Mesenteric fat pad (tissue), 1 donor: ENCODE measurements around the gene APOL6. TPM values are rescaled to one million over a fixed set of nuclear protein-coding genes. Genes with fewer than 3 reads are reported as not detected.

Experiments
- DNase-seq: peaks from one replicate; pipeline ENCODE4 v3.0.0-alpha.2; 2020; ENCODE audit warnings: low spot score
- long read RNA-seq: library from polyadenylated mRNA; unstranded; transcript quantifications from one replicate; pipeline ENCODE4 v2.0.0, GENCODE V29; 2020
- total RNA-seq: library from RNA; stranded (reverse); fragmentation: NEBNext Ultra II Directional; extraction: Animal tissue kit (Norgen Biotek cat#: 25700); gene quantifications from one replicate; pipeline ENCODE4 v1.2.1, GENCODE V29; 2021
- donor health status: DM: yes; HTN: yes; CAD: no.

Gene APOL6, protein sequence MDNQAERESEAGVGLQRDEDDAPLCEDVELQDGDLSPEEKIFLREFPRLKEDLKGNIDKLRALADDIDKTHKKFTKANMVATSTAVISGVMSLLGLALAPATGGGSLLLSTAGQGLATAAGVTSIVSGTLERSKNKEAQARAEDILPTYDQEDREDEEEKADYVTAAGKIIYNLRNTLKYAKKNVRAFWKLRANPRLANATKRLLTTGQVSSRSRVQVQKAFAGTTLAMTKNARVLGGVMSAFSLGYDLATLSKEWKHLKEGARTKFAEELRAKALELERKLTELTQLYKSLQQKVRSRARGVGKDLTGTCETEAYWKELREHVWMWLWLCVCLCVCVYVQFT
- 99.8 TPM for total RNA-seq
- long read RNA-seq, full-length matches to known transcripts, result 42 of 101 reads
- long read RNA-seq, partial matches to known transcripts, result 3 of 101 reads
- long read RNA-seq, other reads (novel, unspliced or antisense), result 56 of 101 reads

DNA sequence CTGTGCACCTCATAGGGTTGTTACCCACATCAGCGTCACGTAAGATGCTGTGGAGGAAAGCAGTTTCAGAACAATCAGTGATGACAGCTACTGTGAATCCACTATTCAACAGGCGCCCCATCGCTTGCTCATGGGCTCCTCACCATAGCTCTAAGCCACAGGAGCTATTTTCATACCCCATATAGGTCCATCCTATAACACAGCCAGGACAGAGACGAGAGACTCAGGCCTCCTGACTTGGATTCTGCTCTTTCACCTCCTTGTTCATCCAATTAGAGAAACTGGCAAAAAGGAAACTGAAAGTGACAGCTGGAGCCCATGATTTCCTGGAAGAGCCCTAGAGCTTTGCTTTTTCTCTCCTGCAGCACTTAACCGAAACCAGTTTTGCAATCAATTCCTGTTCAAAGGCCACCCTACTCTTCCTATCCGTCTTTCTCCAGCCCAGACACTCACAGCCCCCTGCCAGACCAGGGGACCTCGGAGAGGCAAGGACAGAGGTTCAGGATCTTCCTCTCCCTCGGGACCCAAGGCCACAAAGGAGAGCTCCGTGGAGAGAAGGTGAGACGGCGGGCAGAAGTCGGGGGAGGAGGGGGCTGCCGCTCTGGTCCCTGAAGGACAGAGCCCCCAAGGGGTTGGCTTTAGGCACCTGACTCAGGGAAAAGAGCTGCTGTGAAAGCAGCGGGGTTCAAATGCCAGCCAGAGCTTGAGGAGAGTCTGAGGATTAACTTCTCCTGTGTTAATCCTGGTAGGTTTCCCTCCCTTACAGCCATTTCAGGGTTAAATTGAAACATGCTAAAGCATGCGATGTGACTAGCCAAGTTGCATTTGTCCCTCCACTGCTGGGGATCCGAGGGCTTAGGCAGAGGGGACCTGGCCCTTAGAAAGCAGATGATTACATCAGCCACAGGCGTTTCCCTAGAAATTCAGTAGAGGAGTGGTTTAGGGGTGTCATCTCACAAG, at the start of gene APOL6:
Gene APOL6, plus strand, starts transcription at position 381 of the 960 bp plus-strand sequence. CDS start 7,980 bp downstream, outside the sequence.
- no peak for DNase-seq

DNA sequence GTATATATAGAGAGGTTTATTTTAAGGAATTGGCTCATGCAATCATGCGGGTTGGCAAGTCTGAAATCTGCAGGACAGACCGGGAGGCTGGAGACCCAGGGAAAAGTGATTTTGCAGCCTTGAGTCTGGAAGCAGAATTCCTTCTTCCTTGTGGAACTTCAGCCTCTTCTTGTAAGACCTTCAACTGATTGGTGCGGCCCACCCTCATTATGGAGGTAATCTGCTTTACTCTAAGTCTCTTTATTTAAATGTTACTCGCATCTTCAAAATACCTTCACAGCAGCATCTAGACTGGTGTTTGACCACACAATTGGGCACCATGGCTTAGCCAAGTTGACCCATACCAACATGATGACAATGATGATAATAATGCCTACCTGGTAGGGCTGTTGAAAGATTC, 48.9 kb upstream of the APOL6 start:
- DNase-seq, result no peak

DNA sequence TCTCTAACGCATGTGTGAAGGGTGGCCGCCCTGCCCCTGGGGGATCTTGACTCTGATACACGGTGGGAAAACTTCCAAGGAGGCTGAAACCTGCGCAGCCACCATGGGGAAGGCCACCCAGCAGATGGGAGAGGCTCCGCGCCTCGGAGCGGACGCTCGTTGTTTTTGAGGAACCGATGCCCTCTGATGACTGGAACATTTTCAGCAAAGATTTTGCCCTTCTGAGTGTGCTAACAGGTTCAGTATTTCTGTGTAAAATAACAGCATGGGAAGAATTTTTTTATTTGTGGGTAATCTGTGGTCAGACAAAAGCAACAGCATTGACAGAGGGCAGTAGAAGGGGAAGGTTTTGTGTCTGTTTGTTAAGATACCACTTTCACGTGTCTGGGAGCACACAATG, 47.8 kb upstream of the APOL6 start:
- DNase-seq, result no peak

DNA sequence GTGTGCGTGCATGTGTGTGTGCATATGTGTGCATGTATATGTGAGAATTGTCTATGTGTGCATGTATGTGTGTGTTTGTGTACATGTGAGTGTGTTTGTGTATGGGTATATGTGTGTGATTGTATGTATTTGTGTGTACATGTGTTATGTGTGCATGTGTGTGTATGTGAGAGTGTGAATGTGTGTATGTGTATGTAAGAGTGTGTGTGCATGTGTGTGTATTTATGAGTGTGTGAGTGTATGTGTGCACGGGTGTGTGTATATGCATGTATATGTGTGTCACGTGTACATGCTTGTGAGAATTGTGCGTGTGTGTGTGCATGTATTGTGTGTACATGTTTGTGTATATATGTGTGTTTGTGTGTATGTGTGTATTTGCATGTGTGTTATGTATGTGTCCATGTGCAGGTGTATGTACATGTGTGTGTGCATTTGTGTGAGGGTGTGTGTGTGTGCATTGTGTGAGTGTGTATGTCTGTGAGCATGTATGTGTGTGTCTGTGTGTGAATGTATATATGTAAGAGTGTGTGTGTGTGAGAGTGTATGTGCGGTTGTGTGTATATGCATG, 47.1 kb upstream of the APOL6 start:
- no peak for DNase-seq

DNA sequence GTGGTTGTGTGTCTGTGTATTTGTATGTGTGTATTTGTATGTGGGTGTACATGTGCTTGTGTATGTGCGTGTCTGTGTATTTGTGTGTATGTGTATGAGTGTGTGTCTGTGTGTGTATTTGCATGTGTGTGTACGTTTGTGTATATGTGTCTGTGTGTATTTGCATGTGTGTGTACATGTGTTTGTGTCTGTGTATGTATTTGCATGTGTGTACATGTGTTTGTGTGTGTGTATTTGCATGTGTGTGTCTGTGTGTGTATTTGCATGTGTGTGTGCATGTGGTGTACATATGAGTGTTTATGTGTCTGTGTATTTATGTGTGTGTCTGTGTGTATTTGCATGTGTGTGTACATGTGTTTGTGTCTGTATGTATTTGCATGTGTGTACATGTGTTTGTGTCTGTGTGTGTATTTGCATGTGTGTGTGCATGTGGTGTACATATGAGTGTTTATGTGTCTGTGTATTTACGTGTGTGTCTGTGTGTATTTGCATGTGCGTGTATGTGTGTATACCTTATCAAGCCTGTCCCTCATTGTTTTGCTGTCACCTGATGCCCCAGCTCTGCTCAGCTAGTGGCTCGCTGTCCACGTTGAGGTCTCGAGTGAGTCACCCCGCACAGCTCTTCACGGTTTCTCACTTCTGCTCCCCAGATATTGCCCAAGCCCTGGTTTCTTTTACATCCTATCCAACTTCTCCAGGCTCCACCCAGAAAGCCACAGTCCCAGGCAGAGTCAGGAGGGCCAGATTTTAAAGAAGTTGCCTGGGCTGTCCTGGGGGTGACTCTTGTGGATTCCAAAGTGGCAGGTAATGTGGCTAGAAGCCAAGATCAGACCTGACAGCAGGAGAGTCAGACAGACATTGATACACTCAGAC, 46.3 kb upstream of the APOL6 start:
- no peak for DNase-seq

DNA sequence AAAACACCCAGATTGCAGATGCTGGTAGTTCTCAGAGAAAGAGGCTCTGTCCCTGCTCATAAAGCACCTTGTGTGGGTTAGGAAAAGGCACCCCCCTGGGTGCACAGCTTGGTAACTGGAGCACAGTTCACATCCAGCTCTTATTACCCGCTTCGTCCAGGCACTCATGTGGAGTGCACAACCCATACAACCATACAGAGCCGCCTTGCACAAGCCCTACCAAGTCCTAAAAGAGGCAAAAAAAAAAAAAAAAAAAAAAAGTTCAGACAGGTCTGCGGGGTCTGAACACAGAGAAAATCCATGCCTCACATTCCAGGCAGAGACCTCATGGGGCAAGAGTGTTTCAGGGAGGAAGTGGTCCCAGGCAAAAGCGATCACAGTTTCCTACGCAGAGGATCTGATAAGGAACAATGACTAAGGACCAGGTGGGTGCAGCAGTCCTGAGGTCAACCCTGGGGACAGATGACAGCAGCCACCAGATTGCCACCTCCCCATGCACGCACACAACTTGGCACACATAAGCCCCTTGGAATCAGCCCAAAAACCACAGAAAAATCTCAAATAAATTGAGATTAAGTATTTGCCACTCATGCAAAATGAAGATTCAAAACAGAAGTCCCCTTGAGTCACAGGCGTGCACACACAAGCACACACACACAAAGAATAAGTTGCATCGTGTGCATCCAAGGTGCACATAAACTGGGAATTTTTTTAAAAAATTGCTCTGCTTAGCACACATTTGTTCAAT, 43.5 kb upstream of the APOL6 start:
- DNase-seq, result no peak

DNA sequence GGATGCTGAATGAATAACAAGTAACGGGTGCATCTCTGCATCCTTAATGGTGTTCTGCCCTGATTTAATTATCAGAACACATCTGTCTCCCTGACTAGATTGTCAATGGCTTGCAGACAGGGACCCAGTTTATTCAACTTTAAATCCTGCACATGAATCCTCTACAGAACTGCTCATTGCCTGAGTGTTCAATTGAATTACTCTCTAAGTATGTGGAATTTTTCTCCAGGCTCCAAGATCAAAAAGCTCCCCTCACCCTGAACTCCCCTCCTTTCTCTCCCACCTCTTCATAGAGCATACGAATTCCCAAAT, 42.9 kb upstream of the APOL6 start:
- no peak for DNase-seq

DNA sequence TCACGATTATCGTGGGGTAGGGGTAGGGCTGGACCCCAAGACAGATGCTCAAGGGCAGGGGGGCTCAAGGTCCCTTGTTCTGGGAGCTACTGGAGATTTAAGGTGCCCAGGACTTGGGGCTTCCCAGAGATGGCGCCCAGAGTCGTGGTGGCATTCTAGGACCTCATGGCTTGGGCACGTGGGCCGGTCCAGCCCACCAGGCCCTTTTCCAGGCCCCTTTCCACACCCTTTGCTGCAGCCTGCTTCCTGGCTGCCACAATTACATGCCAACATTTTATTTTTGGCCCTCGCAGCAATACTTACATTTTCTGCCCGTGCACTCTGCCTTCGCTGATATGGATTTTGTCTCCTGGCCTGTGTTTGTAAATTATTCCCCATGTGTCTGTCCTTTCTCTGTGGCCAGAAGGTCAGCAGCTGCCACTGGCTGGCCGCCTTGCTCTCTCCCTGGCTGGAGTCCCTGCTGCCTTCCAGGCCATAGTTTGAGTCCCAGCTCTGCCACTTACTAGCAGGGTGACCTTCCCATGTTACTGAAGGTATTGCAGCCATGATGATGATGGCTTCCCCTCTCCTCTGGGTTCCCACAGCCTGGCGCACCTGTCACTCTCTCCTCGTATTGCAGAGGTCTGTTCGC, 42.3 kb upstream of the APOL6 start:
- DNase-seq, result no peak

DNA sequence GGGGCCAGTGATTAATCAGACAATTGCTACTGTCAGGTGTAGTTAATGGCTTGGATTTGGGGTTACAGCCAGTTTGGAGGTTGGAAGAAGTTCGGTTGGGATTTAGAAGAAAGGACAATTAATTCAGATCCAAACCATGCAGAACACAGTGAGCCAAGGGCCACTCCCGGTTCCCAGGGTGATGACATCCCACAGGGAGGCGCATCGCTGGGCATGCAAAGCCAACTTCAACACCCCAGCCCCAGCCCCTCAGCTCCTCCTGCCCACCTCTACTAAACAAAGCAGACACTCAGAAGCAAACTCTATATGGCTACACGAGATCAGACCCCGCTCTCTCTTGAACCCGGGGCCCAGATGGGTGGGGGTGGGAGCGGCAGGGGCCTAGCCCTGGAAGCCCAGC, 41.3 kb upstream of the APOL6 start:
- DNase-seq, result no peak

DNA sequence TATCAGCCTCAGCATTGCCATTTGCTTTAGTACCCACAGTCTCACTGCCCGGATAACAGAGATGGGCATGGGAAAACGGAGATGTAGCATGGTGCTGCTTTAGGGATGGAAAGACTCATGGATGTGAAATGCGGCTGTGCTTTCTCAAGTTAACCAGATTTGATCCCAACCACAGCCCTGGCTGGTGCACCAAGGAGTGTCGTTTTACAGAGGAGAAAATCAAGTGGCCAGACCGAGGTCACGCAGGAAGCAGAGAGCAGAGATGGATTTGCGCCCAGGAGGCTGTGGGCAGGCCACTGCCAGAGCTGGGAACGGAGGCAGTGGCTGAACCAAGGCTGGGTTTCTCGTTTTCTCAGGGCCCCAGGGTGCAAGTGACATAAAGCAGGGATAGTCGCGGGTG, 40.2 kb upstream of the APOL6 start:
- no peak for DNase-seq

DNA sequence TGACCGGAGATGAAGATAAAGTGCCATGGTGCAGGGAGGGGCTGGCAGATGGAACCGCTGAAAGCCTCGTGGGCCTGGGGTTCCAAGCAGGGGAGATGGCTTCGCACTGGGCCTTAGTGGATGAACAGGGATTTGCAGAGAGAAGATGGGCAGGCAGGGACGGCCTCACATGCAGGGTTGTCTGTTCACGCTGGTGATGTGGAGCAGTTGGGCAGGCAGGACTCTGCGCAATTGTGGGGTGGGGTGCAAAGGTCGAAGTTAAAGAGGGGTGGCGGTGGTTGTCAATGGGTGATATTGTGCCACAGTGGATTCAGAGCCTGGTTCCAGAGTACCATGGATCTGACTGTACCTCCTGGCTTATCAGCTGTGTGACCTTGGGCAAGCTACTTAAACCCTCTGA, 39.0 kb upstream of the APOL6 start:
- DNase-seq, result no peak

DNA sequence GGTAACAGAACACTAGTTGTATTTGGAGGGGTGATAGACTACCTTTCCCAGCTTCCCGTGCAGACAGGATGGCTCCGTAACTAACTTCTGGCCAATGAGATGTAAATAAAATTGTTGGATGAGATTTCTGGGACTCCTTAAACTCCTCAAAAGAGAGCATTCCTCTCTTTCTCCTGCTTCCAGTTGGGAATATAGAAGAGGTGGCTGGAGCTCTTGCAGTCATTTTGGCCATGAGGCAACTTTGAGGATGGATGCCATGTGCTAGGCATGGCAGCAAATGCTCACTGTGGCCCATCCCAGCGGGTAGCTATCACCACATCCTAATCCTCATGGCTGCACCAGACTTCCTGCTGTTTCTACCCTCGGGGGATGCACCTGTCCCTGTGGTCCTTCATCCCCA, 38.5 kb upstream of the APOL6 start:
- DNase-seq, result no peak

DNA sequence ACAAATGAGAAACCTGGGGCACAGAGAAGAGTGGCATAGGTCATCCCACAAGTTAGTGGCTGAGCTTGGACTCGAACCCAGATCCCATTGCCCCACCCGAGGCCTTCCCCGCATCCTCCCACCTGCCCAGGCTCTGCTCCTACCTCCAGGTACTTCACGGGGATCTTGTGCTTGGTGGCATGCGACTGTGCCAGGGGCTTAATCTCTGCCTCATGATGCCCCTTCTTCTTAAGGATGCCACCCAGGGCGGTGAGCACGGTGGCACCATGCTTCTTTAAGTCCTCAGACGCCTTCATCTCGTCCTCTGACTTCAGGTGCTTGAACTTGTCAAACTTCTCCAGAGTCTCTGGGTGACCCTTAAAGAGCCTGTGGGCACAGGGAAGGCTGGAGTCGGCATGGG, 37.5 kb upstream of the APOL6 start:
- DNase-seq, result no peak

DNA sequence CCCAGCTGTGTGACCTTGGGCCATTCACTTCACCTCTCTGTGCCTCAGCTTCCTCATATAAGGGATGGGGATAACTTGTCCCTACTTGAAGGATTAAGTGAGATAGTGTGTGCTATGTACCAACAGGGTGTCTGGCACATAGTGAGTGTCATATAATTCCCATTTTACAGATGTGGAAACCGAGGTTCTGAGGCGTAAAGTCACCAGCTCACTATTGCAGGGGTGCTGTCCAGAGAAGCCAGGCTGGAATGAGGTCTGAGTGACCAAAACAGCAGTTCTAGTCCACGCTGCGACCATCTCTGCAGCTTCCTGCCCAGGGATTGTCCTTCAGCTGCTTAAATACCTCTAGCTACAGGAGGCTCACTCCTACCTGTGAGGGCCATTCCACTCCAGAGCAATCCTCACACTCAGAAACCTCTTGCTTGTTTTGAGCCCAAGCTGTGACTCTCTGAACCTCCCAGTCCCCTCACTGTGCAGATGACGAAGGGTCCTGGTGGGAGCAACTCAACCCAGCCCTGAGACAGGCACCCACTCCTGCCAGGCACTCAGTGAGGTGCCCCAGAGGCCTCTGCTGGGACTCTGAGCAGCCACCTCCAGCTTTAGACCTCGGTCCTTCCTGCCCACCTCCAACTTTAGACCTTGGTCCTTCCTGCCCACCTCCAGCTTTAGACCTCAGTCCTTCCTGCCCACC, 36.9 kb upstream of the APOL6 start:
- DNase-seq, result no peak

DNA sequence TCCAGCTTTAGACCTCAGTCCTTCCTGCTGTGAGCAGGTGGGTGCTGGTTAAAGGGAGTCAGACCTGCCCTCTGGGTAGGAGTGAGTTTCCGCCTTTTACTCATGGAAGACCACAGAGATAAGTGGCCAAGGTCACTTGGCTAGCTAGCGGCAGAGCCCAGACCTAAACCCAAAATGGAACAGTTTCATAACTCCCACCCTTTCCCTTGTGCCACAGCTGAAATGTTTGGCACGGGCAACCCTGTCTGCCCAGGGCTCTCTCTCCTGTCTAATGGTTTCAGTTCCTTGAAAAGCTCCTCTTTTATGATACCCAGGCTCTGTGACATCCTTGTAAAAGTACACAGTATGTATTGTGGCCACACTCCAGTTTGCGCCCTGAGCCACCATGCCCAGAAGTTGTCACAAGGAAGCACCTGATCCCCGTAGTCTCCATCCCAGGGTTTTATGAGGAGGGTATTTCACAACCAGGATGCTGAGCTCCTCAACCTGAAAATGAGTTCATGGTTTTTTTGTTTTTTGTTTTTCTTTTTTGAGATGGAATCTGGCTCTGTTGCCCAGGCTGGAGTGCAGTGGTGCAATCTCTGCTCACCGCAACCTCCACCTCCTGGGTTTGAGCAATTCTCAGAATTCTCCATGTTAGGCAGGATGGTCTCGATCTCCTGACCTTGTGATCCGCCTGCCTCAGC, 36.2 kb upstream of the APOL6 start:
- no peak for DNase-seq

DNA sequence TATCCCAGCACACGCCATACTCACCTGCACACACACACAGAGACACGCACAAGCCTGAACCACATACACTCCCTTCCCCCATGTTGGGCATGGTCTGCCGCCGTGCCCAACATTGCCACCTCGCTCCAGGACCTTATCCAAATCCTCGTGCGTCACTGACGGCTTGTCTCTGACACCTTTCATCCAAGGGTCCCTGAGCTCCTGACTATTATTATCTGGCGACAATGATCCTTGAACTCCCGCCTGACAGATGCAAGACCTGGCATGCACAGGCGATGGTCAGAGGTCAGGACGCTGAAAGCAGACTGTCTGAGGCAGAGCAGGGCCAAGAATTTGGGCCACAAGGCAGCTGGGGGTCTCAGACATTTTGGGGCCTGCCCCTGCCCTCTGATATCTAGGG, 35.3 kb upstream of the APOL6 start:
- no peak for DNase-seq

DNA sequence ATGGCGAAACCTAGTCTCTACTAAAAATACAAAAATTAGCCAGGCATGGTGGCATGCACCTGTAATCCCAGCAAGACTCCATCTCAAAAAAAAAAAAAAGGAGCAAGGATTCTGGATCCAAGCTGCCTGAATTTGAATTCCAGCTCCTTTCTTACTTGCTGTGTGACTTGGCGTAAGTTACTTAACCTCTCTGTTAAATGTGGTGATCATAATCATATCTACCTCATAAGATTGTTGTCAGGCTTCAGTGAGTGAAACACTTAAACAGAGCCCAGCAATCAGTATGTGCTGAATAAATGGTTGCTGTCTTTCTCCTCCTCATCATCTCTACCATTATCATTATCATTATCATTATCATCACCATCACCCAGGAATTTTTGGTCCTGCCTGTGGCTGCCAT, 33.8 kb upstream of the APOL6 start:
- DNase-seq, result no peak

DNA sequence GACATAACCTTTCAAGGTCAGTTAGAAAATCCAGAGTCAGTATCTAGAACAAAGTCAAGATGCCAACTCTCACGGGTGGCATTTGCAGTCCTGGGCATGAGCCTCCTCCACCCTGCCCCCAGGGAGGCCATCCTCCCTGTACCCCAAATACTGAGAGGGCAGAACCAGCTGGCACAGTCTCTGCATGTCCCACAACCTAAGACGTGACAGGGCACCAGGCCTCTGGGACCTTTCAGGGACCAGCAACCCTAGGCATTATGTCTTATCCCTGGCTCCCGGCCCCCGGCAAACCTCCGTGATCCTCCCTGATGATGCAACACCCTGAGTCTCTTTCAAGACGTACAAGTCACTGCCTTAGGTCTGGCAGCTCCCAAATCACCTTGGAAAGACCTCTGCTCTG, 33.1 kb upstream of the APOL6 start:
- no peak for DNase-seq

DNA sequence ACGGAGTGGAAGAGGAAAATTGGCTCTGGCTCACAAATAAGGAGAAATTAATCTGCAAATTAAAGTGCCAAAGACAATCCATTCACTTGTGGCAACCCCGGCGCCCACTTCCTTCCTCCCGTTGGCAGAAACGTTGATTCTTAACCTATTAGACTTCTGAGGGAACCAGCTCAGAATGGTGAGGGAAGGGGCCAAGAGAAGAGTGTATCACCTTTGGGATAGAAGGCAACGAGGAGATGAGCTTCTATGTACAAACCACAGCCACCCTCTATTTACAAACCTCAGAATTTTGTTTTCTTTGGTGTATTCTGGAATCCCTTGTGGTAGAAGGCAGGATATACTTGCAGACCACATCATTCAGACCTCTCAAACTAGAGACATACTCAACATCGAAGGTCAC, 32.2 kb upstream of the APOL6 start:
- no peak for DNase-seq
